Fibroblast of skin of left quadriceps (primary cell): ENCODE results near the gene PRR5L.
A peak's percentile ranks its signal among the peaks of the same experiment; 100 is the strongest.

Experiments used
- DNase-seq, 2 experiments: peaks; one replicate each; pipeline ENCODE4 v3.0.0-alpha.2; 2013; ENCODE audit warnings: low read depth in 2 of 2

Gene PRR5L

DNA sequence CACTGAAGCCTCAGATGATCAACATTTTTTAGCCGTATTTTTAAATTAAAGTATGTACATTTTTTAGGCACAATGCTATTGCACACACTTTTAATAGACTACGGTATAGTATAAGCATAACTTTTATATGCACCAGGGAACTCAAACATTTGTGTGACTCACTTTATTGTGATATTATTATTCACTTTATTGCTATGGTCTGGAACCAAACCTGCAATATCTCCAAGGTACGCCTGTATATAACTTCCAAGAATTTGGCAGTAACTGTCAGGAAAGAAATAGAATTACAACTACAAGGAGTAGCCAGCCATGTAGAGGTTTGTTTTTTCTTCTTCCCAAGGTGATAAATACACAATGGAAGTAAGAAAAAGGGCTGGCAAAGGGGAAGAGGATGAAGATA, 62.3 kb downstream of the PRR5L start:
- DNase-seq = no peak

DNA sequence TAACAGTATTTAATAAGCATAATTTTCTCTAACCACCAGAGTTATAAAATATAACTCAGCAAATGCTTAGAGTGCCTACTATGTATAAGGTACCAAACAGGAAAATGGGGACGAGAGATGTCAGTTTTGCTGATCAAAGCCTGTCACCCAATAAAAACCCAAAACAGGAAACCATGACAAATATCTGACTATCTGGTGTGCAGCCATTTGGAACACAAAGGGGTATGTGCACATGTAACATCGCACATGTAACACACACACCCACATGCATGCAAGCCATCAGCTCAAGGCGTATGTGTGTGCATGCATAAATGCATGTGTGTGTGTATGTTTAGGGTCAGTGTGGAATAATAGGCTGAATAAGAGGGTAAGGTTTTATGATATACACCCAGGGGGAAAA, 64.2 kb downstream of the PRR5L start:
- no peak for DNase-seq

DNA sequence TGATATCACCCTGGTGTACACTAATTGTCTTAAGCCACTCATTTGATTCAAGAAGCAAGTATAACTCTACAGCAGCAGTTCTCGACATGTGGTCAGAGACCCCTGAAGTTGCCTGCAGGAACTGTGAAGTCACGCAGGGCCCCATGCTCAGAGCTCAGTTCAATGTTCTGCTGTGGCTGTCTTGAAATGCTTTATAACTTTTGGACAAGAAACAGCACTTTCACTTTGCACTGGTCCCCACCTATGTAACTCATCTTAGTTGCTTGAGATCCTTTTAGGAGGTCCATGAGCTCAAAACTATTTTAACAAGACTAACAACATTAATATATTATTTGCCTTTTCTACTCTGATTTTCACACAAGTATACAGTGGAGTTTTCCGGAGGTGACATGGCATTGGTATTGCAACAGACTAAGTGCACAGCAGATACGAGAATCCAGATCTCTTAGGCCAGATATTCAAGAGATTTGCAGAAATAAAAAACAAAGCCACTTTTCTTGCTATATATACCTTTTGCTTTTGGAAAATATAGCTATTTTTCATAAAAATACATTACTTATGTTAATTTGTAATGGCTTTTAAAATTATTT, 64.8 kb downstream of the PRR5L start:
- DNase-seq = no peak

DNA sequence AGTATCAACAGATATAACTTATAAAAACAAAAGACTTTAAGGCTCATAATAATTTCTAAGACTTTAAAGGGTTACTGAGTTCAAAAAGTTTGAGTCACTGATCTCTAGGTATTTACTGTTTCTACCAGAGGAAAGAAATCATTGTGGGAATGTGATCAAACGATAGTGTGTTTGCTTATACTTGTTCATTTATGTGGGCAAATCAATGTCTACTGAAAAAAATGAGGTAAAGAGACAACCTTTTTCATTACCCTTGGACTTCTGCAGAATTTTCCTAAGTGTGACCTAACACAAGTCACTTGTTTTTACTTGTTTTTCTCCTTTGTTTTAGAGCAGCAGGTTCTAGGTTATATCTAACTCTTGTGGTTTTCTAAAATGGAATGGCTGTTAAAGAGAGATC, 65.4 kb downstream of the PRR5L start:
- no peak for DNase-seq

DNA sequence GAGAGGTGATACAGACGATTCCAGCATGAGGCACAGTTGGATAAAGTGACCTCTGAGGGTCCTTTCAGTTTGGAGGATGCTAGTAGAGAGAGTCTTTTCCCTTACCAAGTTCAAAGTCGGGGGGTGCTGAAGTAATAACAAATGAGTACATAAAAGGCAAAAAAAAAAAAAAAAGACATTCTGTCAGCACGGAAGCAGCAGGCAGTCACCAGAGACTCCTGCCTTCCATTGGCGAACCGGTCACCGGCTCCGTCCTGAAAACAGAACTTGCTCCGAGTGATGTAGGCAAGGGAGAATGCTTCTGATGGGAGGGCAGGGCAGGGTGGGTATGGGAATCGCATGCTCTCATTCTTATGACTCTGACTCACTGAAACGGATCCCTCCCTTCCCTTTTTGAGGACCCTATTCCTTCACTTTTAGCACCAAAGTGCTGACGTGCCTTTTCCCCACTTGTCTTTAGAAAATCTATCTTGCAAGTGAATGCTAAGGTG, 65.9 kb downstream of the PRR5L start:
- peak; percentile 59 to 64 for DNase-seq

DNA sequence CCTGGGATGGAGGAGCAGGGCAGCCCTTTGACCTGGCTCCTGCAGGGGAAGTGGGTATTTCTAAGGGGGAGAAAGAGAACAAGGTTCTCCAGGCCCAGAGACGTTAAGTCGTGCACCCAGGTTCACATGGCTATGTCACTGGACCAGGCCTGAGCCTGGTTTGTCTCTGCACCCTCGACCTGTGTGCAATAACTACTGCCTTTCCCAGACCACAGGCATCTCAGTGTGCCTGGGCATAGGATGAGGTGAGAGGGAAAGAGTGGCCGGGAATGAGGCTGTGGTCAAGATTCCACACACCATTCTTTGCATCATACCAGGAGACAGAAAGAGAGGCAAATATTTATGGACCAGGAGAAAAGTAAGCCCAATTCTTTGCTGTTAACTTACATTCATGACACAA, 66.8 kb downstream of the PRR5L start:
- DNase-seq = no peak

DNA sequence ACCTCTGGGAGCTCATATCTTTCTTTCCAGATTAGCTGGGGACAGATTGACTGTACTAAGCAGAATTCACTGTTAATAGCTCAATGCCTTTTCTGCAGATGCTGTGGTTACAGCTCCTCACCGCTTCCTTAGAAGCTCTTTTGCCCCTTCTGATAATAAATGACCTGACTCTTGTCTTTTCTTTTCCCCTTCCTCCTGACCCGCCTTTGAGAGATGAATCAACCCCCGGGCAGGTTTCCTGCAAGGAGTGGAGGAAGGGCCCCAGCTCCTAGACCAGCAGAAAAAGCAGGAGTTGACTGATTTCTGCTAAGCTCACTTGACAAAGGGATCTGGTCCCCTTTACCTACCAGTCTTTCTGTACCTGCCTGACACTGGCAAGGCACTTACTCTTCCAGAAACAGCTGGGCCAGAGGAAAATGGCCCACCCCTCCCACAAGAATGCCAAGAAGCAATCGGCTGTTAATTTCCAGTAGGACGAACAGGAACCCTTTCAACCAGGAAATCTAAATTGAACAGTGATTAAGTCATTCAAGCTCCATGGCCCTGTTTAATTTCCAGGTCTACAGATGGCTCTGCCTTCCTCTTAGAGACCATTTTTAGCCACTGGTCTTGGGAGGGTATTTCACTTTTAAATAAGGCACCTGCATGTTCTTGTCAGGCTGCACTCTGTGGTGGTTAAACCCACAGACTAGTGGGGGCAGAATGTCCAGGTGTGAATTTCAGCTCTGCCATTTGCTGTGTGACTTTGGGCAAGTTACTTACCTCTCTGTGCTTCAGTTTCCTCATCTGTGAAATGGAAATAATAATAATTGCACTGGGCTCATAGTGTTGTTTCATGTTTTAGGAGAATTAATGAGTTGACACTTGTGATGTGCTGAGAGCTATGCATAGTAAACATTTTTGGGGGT, 67.5 kb downstream of the PRR5L start:
- no peak for DNase-seq

DNA sequence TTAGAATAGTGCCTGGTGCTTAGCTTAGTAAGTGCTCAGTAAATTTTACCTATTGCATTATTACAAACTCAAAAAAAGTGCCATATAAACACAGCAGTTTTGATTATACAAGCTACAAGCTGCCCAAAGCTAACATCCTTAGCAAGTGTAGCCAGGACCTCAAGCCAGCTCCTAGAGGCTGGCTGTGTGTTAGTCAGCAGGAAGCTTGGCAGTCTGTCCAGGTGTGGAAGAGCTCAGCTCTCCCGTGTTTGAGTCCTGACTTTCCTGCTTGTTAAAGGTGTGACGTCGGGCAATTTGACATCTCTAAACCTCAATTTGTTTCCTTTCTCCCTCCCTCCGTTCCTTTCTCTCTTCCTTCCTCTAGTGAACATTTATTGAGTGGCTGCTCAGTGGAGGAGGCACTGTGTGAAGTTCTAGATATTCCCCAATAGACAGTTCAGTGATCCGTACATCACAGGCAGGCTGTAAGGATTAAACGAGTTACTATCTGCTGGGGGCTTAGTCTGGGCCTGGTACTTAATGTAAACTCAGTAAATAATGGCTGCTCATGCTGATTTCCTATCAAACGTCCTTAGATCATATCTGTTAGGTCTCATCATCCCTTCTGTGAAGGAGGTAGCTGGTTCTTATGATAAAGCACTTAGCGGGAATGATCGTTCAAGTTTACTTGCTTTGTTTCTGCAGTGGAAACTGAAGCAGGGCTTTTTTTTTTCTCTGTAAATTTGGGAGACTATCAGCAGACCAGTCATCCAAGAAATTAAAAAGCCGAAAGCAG, 68.7 kb downstream of the PRR5L start:
- DNase-seq = no peak

DNA sequence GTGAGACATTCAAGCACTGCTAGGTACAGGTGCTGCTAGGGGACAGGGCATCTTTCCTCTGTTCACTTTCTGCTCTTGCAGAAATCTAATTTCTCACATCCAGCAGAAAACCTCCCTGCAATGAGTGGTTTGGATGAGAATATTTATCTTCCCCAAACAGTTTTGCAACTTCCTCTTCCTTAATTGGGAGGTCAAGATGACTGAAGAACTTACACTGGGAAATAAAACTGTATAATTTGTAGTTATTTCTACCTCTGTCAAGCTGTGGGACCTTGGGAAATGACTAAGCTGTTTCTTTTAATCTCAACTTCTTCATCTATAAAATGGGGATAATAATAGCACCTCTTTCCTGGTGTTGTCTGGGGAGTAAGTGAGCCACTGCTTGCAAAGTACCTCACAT, 69.8 kb downstream of the PRR5L start:
- DNase-seq = no peak

DNA sequence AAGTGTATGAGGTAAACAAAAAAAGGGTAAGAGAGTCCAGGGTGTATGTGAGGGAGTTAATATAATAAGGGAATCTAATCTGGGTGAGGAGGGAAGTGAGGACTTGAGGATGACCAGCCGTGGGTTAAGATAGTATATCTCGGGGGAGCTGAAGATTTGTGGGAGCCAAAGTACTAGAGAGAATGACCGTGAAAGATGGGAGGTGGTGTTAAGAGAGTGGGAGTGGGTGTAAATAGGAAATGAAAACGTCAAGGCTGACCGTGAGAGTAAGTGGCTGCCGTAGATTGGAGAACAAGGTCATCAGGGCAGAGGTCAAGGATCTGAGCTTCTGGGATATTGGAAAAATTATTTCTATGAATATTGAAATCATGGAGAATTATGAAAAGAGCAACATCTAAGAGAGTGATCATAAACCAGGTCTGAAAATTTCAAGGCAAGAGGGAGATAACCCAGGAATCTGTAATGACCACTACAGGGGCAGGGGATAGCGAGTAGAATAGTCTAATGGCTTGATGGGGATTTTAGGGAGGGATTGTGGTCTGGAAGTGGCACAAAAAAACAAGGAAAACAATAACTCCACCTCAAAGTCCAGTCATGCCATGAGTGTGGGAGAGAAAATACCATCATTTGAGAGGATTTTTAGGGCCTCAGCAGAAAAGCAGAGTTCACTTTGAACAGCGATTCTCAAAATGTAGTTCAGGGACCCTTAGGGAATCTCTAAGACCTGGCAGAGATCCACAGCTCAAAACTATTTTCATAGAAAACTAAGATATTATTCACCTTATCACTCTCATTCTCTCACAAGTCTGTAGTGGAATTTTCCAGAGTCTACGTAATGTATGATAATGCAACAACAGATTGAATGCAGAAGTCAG, 72.0 kb downstream of the PRR5L start:
- DNase-seq = no peak

DNA sequence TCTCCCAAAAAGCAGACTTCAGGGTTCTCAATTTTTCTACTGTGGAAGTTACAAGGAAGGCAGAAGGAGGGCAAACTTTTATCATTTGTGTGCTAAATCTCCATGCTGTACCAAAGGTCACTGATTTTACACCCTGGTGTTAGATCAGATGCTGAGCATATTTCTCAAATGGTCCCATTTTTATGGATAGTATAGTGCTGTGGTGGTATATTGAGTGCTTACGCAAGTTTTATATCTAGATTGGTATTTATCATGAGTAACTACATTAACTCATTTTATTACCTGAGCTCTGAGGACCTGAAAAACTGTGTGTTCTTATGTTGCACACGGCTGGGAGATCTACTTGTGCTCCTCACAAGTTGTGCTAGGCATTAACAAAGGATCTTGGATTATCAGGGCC, 75.1 kb downstream of the PRR5L start:
- no peak for DNase-seq

DNA sequence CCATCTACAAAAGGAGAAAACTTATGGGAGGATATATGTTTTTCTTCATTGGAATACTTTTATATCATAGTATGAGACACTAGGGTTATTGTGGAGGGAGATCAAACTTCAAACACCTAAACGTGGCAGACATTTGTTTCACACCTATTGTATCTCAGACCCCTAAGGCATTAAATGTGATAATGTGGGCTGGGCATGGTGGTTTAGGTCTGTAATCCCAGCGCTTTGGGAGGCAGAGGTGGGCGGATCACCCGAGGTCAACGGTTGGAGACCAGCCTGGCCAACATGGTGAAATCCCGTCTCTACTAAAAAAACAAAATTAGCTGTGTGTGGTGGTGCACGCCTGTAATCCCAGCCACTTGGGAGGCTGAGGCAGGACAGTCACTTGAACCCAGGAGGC, 75.5 kb downstream of the PRR5L start:
- no peak for DNase-seq

DNA sequence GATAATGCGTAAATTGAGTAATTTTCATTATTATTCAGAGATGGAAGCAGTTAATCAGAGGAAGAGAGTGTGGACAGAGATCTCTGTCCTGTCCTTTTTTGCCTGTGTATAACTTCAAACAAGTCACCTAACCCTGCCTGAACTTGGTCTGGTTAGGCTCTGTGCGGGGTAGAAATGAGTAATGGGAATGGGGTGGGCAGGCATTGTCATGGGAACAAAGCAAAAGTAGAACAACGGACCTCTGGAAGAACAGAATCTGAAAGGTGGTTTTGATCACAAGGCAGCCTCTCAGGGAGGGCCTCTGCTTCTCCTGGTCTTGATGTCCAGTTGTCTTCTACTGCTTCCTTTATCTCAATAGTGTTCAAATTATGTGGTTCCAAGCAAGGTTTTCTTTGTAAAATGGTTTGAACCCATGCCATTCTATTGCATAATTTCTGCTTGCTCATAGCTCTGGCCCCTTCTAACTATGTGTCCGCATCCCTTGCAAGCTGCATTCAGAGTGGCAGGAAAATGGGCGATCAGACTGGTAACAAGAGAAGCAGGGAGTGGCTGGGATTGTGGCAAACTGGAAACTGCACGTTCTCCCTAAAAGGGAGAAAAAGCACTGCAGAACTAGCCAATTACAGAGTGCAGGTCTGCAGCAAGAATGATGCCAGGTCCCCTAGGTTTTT, 76.1 kb downstream of the PRR5L start:
- no peak for DNase-seq

DNA sequence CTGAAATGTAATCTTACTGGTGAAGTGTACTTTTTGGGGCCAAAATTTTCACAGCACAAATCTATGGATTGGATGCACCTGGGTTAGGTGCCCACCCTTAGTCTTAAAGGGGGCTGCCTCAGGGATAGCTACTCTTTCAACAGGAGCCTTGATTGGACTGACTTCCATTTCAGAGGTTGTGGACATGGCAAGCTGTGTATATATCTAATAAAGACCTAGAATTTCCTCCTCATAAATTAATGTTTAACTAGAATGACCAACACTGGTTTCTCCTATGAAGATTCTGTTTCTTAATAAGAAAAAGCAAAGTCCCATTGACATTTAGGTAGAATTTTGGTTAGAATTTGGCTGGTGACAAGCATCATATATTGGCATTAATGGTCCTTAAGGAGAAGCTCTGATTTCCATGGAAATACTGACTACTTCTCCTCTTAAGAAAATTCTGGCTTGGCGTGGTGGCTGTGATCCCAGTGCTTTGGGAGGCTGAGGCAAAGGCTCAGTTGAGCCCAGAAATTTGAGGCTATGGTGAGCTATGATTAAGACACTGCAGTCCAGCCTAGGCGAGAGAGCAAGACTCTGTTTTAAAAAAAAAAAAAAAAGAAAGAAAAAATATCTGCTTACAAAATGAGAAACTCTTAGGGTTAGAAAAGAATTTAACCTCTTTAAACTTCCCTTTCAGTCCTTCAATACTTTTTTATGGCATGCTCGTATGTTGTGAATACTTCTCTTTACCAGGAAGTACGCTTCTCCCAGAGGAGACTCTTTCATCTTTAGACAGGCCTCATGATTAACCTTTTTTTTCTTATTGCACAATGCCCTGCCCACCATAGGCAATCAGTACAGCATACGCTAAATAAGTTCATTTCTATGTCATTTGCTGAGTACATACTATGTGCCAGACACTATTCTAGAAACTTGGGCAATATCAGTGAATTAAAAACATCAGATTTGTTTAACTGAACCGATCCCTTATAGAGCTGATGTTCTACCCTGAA, 77.2 kb downstream of the PRR5L start:
- DNase-seq = no peak

DNA sequence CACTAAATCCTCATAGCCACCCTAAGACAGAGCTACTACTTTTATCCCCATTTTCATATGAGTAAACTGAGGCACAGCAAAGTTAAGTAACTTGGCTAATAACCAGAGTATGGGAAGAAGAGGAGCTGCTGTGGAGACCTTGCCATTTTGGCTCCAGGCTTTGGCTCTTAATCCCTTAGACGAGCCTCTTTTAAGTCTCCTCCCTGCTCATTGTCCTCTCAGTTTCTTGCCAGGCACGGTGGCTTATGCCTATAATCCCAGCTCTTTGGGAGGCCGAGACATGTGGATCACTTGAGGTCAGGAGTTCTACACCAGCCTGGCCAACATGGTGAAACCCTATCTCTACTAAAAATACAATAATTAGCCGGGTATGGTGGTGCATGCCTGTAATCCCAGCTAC, 78.6 kb downstream of the PRR5L start:
- no peak for DNase-seq

DNA sequence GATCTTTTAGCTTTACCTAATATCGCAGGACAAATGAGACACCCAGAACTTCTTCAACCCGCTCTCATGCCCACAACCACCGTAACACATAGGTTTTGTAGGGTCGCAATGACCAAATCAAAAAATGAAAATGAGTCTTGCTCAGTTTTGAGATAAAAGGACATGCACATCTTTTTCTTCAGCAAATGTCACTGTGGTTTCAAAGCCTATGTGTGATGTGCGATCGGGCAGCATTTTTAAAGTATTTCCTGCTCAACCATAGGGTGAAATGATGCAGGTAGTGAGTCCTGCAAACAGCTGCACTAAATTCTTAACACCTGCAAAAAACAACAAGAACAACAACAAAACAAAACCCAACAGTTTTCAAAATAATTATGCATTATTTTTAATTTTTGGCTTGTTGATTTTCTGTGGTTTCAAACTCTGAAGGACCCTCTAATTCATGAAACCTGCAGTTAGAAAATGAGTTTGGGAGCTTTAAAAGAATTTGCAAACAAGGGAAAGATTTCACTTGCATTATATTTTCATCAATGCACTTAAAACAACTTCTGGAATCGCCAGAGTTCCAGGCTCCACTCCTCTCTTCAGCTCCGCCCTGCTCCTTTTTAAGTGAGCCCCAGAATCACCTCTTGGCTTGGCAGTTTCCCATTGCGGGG, 79.4 kb downstream of the PRR5L start:
- DNase-seq = no peak

DNA sequence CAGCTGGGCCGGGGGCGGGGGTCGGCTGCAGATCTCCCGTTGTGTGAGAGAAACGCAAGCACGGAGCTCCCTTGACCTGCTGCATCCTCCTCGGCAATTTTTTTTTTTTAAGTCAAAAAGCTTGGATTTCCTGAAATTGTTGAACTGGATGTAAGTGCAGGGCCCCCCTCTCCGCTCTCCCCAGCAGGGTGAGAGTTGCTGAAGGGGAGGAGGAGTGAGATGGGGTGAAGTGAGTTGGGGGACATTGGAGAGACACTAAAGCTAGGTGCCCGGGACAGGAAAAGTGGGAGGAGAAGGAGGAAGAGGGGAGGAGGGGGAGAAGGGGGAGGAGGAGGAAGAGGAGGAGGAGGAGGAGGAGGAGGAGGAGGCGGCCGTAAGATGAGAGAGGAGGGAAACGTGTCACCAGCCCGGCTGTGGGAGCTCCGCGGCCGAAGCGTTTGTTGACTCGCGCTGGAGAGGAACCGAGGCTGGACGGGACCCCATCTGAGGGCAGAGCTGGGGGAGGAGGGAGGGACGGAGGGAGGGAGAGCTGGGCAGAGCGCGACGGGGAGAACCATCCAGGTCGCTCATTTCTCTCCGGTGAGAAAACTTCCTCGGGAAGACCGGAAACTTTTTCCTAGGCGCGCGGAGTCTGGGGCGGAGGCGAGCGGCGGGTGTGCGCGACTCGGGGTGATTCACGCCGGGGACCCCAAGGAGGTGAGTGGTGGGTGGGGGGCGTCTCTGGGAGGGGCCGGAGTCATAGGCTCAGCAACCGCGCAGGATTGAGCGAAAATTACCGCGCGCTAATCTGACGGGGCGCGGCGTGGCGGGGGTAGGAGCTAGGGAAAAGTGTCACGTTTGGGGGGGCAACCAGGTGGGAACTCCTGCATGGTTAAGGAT, 80.2 kb downstream of the PRR5L start:
- no peak for DNase-seq
